GM18858 (cell line): Measurements from ENCODE around the gene UBE2F.
"Not testable (repeated sequence)": the region's sequence is repeated elsewhere in the genome, so short reads cannot be mapped to it uniquely, and the experiment has no call there.

Experiments
- ATAC-seq: cut with Tn5 transposase; IDR thresholded peaks from one replicate; pipeline ENCODE4 v1.9.1; 2021; ENCODE audit not compliant: unreplicated experiment

Gene UBE2F

GRCh38 chr2:238013806-238014205, 47.0 kb downstream of the UBE2F start:
- no peak for ATAC-seq

GRCh38 chr2:238015705-238016104, 48.9 kb downstream of the UBE2F start:
- no peak for ATAC-seq

GRCh38 chr2:238016526-238016925, 49.7 kb downstream of the UBE2F start:
- ATAC-seq = no peak

DNA sequence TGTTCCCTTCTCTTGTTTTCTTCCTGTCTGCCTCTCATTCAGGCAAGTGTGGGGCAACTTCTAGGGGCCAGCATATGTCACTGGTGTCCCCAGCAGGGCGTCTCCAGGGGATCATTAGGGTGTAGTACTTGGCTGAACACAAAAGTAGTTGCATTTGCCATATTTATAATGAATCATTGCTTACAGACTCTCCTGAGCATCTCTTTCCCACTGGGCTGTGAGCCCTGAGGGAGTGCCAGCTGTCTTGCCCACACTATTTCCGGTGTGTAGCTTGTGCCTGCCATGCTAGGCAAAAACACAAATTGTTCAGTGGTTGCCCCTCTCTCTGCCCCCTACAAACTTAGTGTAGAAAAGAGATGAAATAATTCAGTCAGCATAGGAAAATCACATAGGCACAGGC, 53.1 kb downstream of the UBE2F start:
- no peak for ATAC-seq

- no peak for ATAC-seq
These were observed 54.0 kb downstream of the UBE2F start for GRCh38 chr2:238020816-238021215.

- ATAC-seq = no peak
These were observed 54.5 kb downstream of the UBE2F start for GRCh38 chr2:238021327-238021726.

DNA sequence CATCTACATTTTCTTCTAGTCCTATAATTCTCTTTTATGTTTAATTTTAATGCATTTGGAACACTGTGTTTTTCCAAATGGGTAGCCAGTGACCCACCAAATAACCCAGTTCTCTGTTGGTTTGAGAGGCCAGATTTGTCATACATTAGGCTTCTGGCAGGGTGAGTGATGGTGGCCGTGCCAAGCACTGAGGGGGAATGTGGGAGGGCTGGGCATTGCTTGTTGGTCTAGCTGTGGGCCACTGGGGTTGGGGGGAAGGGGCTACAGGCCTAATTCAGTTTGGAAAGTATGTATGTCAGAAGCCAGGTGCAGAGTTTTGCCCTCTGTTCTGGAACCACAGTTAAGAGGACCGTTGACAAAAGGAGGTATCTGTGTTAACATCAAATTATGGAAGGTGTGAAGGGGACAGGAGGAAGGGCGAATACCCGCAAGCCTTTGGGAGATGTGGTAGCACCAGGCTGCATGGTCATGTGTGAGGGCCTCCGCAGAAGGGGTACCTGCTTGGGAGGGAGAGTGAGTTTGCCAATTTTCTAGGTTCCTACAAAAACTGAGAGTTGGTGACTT, 55.9 kb downstream of the UBE2F start:
- no peak for ATAC-seq

GRCh38 chr2:238023608-238024007, 56.8 kb downstream of the UBE2F start:
- no peak for ATAC-seq

DNA sequence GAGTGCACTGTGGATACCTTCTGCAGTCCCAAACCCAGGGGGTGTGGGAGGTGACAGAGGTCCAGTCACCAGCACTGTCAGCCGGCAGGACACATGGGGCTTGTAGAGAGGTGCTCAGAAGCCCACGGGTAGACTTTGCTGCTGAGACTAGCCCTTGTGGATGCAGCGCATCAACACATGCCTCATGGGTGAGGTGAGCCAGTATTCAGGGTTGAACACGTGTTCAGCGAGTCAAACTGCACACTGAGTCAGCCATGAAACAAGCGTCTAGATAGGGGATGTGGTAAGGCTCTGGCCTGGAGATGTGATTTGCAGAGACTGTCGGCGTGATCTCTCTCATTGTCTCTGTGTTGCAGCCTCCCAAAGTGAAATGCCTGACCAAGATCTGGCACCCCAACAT, 58.2 kb downstream of the UBE2F start:
- ATAC-seq = no peak

GRCh38 chr2:238025741-238026360, 59.0 kb downstream of the UBE2F start:
- no peak for ATAC-seq

- ATAC-seq = no peak
These were observed 60.2 kb downstream of the UBE2F start for GRCh38 chr2:238027058-238027457.

DNA sequence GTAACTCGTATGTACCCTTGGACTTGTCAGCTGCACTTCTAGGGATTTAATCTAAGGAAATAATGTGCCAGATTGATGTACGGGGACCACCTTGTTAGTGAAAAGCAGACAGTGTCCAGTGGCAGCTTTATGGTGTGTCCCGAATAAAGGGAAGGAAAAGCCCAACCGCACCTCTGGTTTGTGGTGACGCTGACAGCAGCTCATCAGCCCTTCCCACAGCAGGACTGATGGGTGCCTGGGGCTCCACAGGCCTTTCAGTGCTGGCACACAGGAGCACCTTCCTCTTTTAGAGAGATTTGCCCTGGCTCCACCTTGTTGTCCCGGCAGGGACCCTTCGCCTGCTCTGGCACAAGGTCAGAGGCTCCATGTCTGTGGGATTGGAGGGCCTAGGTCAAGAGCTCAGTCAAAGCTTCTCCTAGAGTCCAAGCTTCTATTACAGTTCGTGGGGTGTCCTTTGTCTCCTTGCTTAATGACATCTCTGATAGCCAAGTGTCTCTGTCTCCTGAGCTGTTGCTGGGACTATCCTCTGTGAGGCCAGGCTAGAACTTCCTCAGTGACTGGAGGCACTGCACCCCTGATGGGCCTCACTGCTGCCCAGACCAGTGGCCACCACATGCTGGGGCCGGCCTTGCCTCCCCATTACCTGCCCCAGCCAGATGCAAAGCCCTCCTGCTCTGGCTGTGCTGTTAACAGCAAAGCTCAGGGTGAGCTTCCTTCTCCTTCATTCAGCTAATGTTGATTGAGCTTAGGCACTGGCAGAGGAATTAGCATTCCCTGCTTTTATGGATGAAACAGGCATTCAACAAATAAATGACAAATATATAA, 61.0 kb downstream of the UBE2F start:
- ATAC-seq = no peak

DNA sequence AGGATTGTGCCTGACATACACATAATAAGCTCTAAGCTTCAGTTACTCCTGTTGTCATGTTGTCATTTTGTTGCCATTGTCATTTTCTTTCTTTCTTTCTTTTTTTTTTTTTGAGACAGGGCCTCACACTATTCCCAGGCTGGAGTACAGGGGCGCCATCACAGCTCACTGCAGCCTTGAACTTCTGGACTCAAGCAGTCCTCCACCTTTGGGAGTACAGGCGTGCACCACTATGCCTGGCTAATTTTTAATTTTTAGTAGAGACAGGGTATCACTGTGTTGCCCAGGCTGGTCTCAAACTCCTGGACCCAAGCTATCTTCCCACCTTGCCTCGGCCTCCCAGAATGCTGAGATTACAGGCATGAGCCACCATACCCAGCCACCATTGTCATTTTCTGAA, 63.0 kb downstream of the UBE2F start:
- ATAC-seq = no peak

- no peak for ATAC-seq
These were observed 63.8 kb downstream of the UBE2F start for GRCh38 chr2:238030422-238031155.

- no peak for ATAC-seq
These were observed 64.9 kb downstream of the UBE2F start for GRCh38 chr2:238031751-238032150.

DNA sequence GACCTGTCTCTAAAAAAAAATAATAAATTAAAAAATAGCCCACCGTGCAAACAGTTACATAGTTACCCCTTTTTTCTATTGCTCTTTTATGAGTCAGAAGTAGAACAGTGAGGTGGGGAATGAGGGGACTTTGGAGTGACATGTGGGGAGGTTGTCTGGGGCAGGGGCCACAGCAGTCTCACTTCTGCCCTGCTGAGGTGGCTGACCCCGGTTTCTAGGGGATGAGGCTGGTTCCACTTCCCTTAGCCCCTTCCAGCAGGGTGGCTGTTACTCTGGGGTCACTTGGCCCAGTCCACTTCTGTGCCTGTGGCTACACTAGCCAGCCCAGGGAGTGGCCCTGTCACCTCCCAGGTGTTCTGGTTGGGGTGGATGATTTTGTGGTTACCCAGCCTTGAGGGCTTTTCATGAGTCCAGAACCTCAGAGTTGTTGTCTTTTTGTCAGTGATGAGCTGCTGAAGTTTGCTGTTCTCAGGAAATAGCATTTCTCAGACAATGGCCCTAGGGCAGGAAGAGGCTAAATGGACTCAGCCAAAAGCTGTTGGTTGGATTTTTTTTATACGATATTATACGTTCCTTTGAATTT, 66.0 kb downstream of the UBE2F start:
- ATAC-seq = no peak

DNA sequence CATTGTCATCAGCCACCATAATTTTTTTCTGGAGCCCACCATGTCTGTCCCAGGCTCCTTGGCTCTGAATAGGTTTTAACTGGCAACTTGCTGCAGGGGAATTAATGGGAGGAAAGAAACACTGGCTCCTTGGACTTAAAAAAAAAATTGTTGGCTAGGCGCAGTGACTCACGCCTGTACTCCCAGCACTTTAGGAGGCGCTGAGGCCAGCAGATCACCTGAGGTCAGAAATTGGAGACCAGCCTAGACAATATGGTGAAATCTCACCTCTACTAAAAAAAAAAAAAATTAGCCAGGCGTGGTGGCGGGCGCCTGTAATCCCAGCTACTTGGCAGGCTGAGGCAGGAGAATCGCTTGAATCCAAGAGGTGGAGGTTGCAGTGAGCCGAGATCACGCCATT, 67.2 kb downstream of the UBE2F start:
- ATAC-seq = not testable (repeated sequence)

DNA sequence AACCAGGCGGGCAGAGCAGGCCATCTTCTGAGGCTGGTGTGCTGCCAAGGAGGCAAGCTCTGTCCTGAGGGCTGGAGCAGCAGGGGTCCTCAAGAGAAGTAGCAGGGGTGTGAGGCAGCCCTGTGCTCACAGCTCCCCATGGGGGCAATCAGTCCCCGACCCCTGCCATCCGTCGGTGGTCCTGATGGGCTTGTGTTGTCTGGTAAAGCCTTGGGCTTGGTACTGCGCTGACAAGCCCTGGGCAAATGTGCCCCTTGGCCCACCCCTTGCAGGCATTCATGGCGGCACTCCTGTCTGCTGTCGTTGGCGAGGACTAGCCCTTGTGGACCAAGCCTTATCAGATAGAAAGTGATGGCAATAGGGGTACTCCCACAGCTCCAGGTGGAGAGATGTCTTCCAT, 71.4 kb downstream of the UBE2F start:
- no peak for ATAC-seq

DNA sequence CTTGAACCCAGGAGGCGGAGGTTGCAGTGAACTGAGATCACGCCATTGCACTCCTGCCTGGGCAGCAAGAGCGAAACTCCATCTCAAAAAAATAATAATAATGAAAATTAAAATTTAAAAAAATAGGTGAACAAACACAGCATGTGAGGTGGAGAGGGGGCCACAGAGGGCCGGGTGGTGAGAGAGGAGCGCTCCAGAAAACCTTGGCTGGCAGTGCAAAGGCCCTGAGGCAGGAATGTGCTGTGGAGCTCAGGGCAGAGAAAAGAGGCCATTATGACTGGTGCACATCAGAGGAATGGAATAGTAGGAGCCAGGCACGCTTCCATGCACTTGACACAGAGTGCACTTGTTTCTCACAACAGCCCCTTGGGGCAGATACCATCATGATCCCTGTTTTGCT, 72.3 kb downstream of the UBE2F start:
- ATAC-seq = no peak

DNA sequence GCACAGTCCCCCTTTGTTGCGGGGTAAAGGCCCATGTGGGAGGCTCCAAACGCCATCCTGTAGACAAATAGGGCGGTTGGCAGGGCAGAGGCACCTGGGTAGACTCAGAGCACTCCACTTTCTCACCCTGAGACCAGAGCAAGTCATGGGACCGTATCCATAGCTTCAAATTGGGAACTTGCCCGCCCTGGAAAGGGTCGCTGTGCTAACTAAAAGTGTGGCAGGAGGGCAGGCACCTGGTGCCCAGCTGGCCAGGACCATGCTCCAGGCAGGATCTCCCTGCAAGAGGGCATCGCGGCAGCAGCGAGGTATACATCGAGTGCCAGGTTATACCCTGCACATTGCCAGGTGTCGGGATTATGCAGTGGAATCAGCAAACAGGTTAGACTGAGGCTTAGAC, 73.2 kb downstream of the UBE2F start:
- no peak for ATAC-seq

- no peak for ATAC-seq
These were observed 74.1 kb downstream of the UBE2F start for GRCh38 chr2:238040918-238041317.
